Activated B cell treated with CpG ODN at 0.5 μM for 24 hours (primary cell): Measurements from ENCODE around the gene LIPC. TPM values are rescaled to one million over a fixed set of nuclear protein-coding genes. Genes with fewer than 3 reads are reported as not detected.

Source experiments
- ATAC-seq: fragments of 200-7000 bp; cut with Tn5 transposase; one replicate; pipeline ENCODE4 v1.10.0; 2021; ENCODE audit warnings: low read depth, mild to moderate bottlenecking, moderate library complexity
- CTCF ChIA-PET: fragments of 350-600 bp; sonication (Branson Sonifier 250); formaldehyde crosslinking; loops from one replicate; lab custom pipeline; 2021; ENCODE audit warnings: antibody characterized with exemption; lab: Charles Lee
- POLR2A ChIA-PET: fragments of 350-600 bp; sonication (Branson Sonifier 250); formaldehyde crosslinking; loops from one replicate; lab custom pipeline; 2021; ENCODE audit warnings: antibody characterized with exemption; lab: Charles Lee
- DNase-seq: peaks from one replicate; pipeline ENCODE4 v3.0.0; 2022
- H3K27ac Mint-ChIP-seq: one replicate; pipeline ENCODE4 v1.8.0; 2020; ENCODE audit warnings: mixed read lengths
- H3K27me3 Mint-ChIP-seq: one replicate; pipeline ENCODE4 v1.8.0; 2021; ENCODE audit warnings: mixed read lengths
- H3K36me3 Mint-ChIP-seq: one replicate; pipeline ENCODE4 v1.8.0; 2021; ENCODE audit warnings: low read depth, mixed read lengths
- H3K4me1 Mint-ChIP-seq: one replicate; pipeline ENCODE4 v1.8.0; 2021; ENCODE audit warnings: mixed read lengths
- H3K4me3 Mint-ChIP-seq: one replicate; pipeline ENCODE4 v1.8.0; 2020; ENCODE audit warnings: mild to moderate bottlenecking, mixed read lengths
- H3K9me3 Mint-ChIP-seq: one replicate; pipeline ENCODE4 v1.8.0; 2020; ENCODE audit warnings: mixed read lengths
- intact Hi-C: fragments of 100-400 bp; cut with micrococcal nuclease; formaldehyde crosslinking; loops from one replicate; pipeline ENCODE4 v1.15.1; 2024
- total RNA-seq: library from RNA; stranded (reverse); gene quantifications from 2 replicates; pipeline ENCODE4 v1.2.3, GENCODE V29; 2022
- TF ChIP-seq, protein P1 (sequence below): fragments of 200-600 bp; IDR thresholded peaks from one replicate; pipeline ENCODE4 v1.8.0; 2022; ENCODE audit warnings: antibody characterized with exemption, mild to moderate bottlenecking

Gene LIPC
- total RNA-seq, 1 donor from 2014 or later, result not detected

DNA sequence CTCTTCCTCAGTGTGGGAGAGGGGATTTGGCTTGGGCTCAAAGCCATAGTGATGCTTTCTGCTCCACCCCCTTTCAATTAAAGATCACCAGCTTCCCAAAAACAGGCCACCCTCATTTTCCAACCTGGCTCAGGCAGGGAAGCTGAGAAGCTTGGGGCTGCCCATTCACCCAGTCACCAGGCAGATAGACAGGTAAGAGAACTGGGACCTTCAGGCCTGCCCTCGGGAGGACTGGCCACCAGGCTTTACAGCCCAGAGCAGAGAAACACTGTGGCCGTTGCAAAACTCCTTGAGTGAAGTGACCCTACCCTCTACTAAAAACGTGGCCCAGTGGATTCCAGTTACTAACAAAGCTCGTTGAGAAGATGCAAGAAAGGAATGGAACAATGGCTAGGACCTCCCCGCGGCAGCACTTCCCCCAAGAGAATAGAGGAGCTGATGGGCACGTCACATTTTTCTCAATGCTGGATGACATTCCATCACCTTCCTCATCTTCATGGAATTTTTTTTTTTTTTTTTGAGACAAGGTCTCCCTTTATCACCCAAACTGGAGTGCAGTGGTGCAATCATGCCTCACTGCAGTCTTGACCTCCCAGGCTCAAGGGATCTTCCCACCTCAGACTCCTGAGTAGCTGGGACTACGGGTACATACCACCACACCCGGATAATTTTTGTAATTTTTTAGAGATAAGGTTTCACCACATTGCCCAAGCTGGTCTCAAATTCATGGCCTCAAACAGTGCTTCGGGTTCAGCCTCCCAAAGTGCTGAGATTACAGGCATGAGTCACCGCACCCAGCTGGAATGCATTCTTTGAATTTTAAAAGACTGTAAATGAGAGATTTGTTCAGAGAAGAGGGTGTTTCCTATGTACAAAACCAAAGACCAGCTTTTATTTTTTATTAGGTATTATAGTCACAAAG lies 37.9 kb downstream of the LIPC start:
- POLR2A ChIA-PET, result interaction anchor here (0.6 to 0.7 kb wide), 2 partner anchors 347 to 558 kb away, joined by 3 to 6 read pairs; no protein-coding TSS in a partner anchor
- ATAC-seq (no peak), DNase-seq (no peak)
- Mint-ChIP-seq H3K27me3 (peaks cover 7% of the 10 kb centered on the region), H3K4me1 (no peaks in the 10 kb centered on the region), H3K36me3 (no peaks in the 10 kb centered on the region), H3K9me3 (no peaks in the 10 kb centered on the region), H3K4me3 (no peak overlapping the region), H3K27ac (no peak overlapping the region)
- CTCF ChIA-PET, result no interaction called here
- TF ChIP-seq, protein P1, sequence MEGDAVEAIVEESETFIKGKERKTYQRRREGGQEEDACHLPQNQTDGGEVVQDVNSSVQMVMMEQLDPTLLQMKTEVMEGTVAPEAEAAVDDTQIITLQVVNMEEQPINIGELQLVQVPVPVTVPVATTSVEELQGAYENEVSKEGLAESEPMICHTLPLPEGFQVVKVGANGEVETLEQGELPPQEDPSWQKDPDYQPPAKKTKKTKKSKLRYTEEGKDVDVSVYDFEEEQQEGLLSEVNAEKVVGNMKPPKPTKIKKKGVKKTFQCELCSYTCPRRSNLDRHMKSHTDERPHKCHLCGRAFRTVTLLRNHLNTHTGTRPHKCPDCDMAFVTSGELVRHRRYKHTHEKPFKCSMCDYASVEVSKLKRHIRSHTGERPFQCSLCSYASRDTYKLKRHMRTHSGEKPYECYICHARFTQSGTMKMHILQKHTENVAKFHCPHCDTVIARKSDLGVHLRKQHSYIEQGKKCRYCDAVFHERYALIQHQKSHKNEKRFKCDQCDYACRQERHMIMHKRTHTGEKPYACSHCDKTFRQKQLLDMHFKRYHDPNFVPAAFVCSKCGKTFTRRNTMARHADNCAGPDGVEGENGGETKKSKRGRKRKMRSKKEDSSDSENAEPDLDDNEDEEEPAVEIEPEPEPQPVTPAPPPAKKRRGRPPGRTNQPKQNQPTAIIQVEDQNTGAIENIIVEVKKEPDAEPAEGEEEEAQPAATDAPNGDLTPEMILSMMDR, result no peak
- intact Hi-C loops, result no loop called here

DNA sequence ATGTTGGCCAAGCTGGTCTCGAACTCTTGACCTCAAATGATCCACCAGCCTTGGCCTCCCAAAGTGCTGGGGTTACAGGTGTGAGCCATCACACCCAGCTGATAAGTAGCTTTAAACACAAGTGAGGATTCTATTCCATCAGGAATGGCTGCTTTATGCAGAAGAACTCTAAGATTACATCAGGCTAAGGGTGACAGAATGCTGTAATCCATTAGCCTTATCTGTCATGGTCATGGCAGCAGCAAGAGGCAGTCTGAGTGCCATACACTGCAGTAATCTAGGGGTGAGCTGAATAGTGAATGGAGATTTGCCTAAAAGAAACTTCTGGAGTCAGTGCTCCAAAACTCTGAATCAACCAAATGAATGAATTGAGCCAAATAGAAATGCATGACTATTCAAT lies 39.6 kb downstream of the LIPC start:
- no peaks in the 10 kb centered on the region for H3K36me3 Mint-ChIP-seq
- H3K27ac Mint-ChIP-seq, result no peak overlapping the region
- intact Hi-C loops, result no loop called here
- DNase-seq, result no peak
- H3K4me1 Mint-ChIP-seq, result no peaks in the 10 kb centered on the region
- ChIA-PET CTCF (no interaction called here), POLR2A (no interaction called here)
- no peak overlapping the region for H3K4me3 Mint-ChIP-seq
- H3K27me3 Mint-ChIP-seq, result peaks cover 7% of the 10 kb centered on the region
- TF ChIP-seq, protein P1, result no peak
- H3K9me3 Mint-ChIP-seq, result no peaks in the 10 kb centered on the region
- ATAC-seq, result no peak

DNA sequence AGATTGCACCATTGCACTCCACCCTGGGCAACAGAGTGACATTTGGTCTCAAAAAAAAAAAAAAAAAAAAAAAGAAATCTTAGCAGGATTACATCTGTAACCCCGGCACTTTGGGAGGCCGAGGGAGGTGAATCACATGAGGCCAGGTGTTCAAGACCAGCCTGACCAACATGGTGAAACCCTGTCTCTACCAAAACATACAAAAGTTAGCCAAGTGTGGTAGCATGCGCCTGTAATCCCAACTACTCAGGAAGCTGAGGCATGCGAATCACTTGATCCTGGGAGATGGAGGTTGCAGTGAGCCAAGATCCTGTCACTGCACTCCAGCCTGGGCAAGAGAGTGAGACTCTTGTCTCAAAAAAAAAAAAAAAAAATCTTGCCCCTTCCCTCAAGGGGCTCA lies 40.4 kb downstream of the LIPC start:
- intact Hi-C loops, result no loop called here
- DNase-seq (no peak), ATAC-seq (no peak)
- H3K36me3 Mint-ChIP-seq, result no peaks in the 10 kb centered on the region
- TF ChIP-seq, protein P1, result no peak
- peaks cover 7% of the 10 kb centered on the region for H3K27me3 Mint-ChIP-seq
- no peak overlapping the region for H3K4me3 Mint-ChIP-seq
- H3K9me3 Mint-ChIP-seq, result no peaks in the 10 kb centered on the region
- H3K4me1 Mint-ChIP-seq, result peaks cover 2% of the 10 kb centered on the region
- POLR2A ChIA-PET, result no interaction called here
- CTCF ChIA-PET, result no interaction called here
- H3K27ac Mint-ChIP-seq, result no peak overlapping the region

DNA sequence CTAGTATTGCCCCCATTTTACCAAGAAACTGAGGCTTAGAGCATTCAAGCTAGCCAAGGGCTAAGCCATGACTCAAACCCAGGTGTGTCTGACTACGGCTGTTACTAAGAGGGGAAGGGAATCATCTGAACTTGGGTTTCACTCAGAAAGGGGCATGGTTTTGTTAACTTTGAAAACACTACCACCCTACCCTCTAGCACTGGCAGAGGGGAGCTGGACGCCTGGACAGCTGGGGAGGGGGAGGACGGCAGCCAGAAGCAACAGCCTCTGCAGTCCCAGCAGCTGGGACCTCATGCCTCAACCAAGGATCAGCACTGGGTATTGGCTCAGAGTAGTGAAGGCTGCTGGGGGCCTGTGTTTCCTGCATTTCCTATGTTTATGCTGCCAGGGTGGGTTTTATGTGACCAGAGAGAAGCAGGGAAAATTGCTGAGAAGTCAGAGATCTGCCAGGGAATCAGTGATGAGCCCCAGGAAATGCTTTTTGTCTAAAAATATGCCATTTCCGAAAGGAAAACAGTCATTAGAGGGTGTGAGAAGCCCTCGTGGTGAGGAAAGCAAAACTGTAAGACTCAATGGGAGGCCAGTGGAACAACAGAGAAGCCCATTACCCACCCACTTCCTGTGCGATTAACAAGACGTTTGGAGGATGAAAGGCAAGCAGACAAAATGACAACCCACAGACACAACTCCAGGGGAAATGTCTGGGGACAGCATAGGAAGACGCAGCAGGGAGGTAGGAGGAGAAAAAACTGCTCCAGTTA lies 41.2 kb downstream of the LIPC start:
- DNase-seq (no peak), ATAC-seq (no peak)
- no peak overlapping the region for H3K27ac Mint-ChIP-seq
- no peaks in the 10 kb centered on the region for H3K9me3 Mint-ChIP-seq
- CTCF ChIA-PET, result no interaction called here
- intact Hi-C loops, result no loop called here
- H3K36me3 Mint-ChIP-seq, result no peaks in the 10 kb centered on the region
- H3K27me3 Mint-ChIP-seq, result peaks cover 6% of the 10 kb centered on the region
- POLR2A ChIA-PET, result no interaction called here
- TF ChIP-seq, protein P1, result no peak
- peaks cover 3% of the 10 kb centered on the region for H3K4me1 Mint-ChIP-seq
- no peak overlapping the region for H3K4me3 Mint-ChIP-seq

DNA sequence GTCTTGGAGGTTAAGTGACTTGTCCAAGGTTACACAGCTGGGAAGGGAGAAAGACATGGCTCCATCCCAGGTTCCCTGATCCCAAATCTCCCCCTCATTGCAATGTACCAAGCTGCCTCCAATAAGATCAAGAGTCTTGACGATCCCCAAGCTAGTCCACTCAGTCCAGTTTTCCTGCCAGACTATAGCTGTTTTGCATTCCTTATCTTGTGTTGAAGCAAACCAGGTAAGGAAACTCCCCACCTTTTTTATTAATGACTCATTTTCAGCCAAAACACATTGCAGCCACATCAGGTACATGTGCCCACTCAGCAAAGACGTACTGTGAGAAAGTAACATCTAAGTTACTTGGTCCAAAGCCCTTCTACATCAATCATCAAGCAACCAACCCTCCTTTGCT lies 41.9 kb downstream of the LIPC start:
- CTCF ChIA-PET, result no interaction called here
- Mint-ChIP-seq H3K27me3 (peaks cover 5% of the 10 kb centered on the region), H3K4me3 (no peak overlapping the region), H3K27ac (no peak overlapping the region), H3K36me3 (no peaks in the 10 kb centered on the region), H3K9me3 (no peaks in the 10 kb centered on the region), H3K4me1 (peaks cover 3% of the 10 kb centered on the region)
- DNase-seq (no peak), ATAC-seq (no peak)
- POLR2A ChIA-PET, result no interaction called here
- TF ChIP-seq, protein P1, result no peak
- intact Hi-C loops, result no loop called here
